Fibroblast of lung (primary cell): ENCODE data around the gene YTHDC1. TPM values are rescaled to one million over a fixed set of nuclear protein-coding genes. Genes with fewer than 3 reads are reported as not detected.

Experiments used
- DNase-seq, 2 donors: peaks; one replicate each; pipeline versions ENCODE4 v3.0.0 to v3.0.0-alpha.2; 2010; ENCODE audit warnings: low read depth in 2 of 2
- H2AFZ ChIP-seq: 2 replicates; pipeline ENCODE4 v1.5.1; 2012; ENCODE audit warnings: low read length, control low read depth, inconsistent platforms
- H3K27ac ChIP-seq: 2 replicates; pipeline ENCODE4 v1.5.1; 2011; ENCODE audit warnings: low read length, control low read depth; ENCODE audit not compliant: insufficient read depth
- H3K27me3 ChIP-seq: 2 replicates; pipeline ENCODE4 v1.5.1; 2011; ENCODE audit warnings: mild to moderate bottlenecking, low read length; ENCODE audit not compliant: control insufficient read depth, insufficient read depth
- H3K36me3 ChIP-seq: 2 replicates; pipeline ENCODE4 v1.5.1; 2011; ENCODE audit warnings: low read length; ENCODE audit not compliant: control insufficient read depth, insufficient read depth
- H3K4me1 ChIP-seq: 2 replicates; pipeline ENCODE4 v1.5.1; 2011; ENCODE audit warnings: low read length; ENCODE audit not compliant: control insufficient read depth, insufficient read depth; ENCODE audit errors: extremely low read depth
- H3K4me2 ChIP-seq: 2 replicates; pipeline ENCODE4 v1.5.1; 2011; ENCODE audit warnings: low read length, control low read depth; ENCODE audit not compliant: insufficient read depth; ENCODE audit errors: extremely low read depth
- H3K4me3 ChIP-seq, 4 experiments: fragments of 200-600 bp in 1 of 4; sonication (generic) in 1 of 4; replicated peaks in 1 of 4; 2 replicates each; pipeline ENCODE4 v1.5.1; 2011 to 2016; ENCODE audit warnings: low read length in 4 of 4, low read depth in 3 of 4, mild to moderate bottlenecking in 3 of 4, control low read depth in 2 of 4, inconsistent platforms in 1 of 4, mixed read lengths in 1 of 4; ENCODE audit not compliant: insufficient read depth in 1 of 4; ENCODE audit errors: control extremely low read depth in 1 of 4
- H3K79me2 ChIP-seq: 2 replicates; pipeline ENCODE4 v1.5.1; 2012; ENCODE audit warnings: mild to moderate bottlenecking, low read length, inconsistent platforms; ENCODE audit not compliant: control insufficient read depth, insufficient read depth
- H3K9ac ChIP-seq: 2 replicates; pipeline ENCODE4 v1.5.1; 2011; ENCODE audit warnings: mild to moderate bottlenecking, low read length, control low read depth; ENCODE audit not compliant: insufficient read depth
- H3K9me3 ChIP-seq: 2 replicates; pipeline ENCODE4 v1.5.1; 2012; ENCODE audit warnings: low read depth, low read length; ENCODE audit not compliant: control insufficient read depth, insufficient read depth
- H4K20me1 ChIP-seq: 2 replicates; pipeline ENCODE4 v1.5.1; 2011; ENCODE audit warnings: low read length; ENCODE audit not compliant: control insufficient read depth, insufficient read depth; ENCODE audit errors: extremely low read depth
- EZH2 ChIP-seq: IDR thresholded peaks from 2 replicates; pipeline ENCODE4 v1.5.1; 2012; ENCODE audit warnings: low read length, control low read depth, mild to moderate bottlenecking; ENCODE audit errors: missing control alignments
- polyA plus RNA-seq, 2 donors: library from polyadenylated mRNA; depleted of rRNA in 1 of 2; stranded (reverse) in 1 of 2; unstranded in 1 of 2; fragments of >200 nt; gene quantifications; 2 replicates each; pipeline ENCODE4 v1.2.1, GENCODE V29; 2011 to 2012; ENCODE audit warnings: missing spikeins in 1 of 2
- total RNA-seq: library from RNA; depleted of rRNA; stranded (reverse); fragments of >200 nt; gene quantifications from 2 replicates; pipeline ENCODE4 v1.2.1, GENCODE V29; 2014
- TF ChIP-seq, protein P1 (sequence below), 2 donors: IDR thresholded peaks in 1 of 2; conservative IDR thresholded peaks in 1 of 2; 1 replicate in 1 of 2; 2 replicates in 1 of 2; pipeline ENCODE4 v1.5.1; 2011 to 2012; ENCODE audit warnings: low read length in 2 of 2, control low read depth in 1 of 2, inconsistent platforms in 1 of 2, low read depth in 1 of 2, mild to moderate bottlenecking in 1 of 2

Gene YTHDC1
- total and polyA plus RNA-seq, 2 donors (not counting 1 experiment from before 2014, with no cell fraction given): 34.6 to 47.6 TPM

DNA sequence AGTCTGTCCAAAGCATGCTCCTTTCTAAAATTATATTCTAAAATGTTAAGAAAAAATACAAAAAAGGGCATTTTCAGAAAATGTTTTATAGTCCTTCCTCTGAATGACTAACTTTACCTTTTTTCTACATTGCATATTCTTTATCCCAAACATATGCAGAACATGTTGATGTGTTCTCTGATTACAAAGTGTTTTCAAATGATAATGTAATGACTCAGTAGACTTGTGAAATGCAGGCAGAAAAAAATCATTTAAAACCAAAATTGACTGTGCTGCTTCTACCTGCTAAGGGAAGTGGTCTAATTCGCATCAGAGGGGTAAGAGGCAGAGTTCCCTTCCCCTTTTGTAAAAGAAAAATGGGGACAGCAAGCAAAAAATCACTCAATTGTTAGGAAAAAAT, 22.7 kb upstream of the YTHDC1 start:
- Histone ChIP-seq H3K4me3 (peak overlapping the region in 1 of 4 experiments; percentile 49), H2AFZ (no peak overlapping the region)
- DNase-seq: peak in 1 of 2 donors; percentile 23

GRCh38 chr4:68369142-68369805, 19.4 kb upstream of the YTHDC1 start:
- Histone ChIP-seq H3K4me3 (no peak overlapping the region), H3K4me1 (no peaks in the 10 kb centered on the region), H3K9ac (no peak overlapping the region), H2AFZ (no peak overlapping the region), H3K4me2 (peak overlapping the region; percentile 23), H3K27me3 (no peaks in the 10 kb centered on the region), H3K79me2 (no peaks in the 10 kb centered on the region), H3K27ac (no peak overlapping the region), H3K36me3 (no peaks in the 10 kb centered on the region), H4K20me1 (no peaks in the 10 kb centered on the region), H3K9me3 (no peaks in the 10 kb centered on the region)
- peak in 1 of 2 donors; percentile 83 for DNase-seq
- no peak for TF ChIP-seq EZH2
- TF ChIP-seq, protein P1, sequence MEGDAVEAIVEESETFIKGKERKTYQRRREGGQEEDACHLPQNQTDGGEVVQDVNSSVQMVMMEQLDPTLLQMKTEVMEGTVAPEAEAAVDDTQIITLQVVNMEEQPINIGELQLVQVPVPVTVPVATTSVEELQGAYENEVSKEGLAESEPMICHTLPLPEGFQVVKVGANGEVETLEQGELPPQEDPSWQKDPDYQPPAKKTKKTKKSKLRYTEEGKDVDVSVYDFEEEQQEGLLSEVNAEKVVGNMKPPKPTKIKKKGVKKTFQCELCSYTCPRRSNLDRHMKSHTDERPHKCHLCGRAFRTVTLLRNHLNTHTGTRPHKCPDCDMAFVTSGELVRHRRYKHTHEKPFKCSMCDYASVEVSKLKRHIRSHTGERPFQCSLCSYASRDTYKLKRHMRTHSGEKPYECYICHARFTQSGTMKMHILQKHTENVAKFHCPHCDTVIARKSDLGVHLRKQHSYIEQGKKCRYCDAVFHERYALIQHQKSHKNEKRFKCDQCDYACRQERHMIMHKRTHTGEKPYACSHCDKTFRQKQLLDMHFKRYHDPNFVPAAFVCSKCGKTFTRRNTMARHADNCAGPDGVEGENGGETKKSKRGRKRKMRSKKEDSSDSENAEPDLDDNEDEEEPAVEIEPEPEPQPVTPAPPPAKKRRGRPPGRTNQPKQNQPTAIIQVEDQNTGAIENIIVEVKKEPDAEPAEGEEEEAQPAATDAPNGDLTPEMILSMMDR (conservative IDR thresholded peaks at IDR 0.05 in 1 of 2, IDR thresholded peaks at IDR 0.05 in 1 of 2; ENCODE audit: low read depth in 1 of 2, low read length in 2 of 2): no peak

More for the DNA sequence above, 22.7 kb upstream of the YTHDC1 start:
- no peak overlapping the region for H3K9ac ChIP-seq
- no peaks in the 10 kb centered on the region for H4K20me1 ChIP-seq
- no peaks in the 10 kb centered on the region for H3K27me3 ChIP-seq
- no peaks in the 10 kb centered on the region for H3K36me3 ChIP-seq
- no peaks in the 10 kb centered on the region for H3K9me3 ChIP-seq
- TF ChIP-seq, protein P1 (conservative IDR thresholded peaks at IDR 0.05 in 1 of 2, IDR thresholded peaks at IDR 0.05 in 1 of 2; ENCODE audit: low read depth in 1 of 2, low read length in 2 of 2): no peak
- no peak for TF ChIP-seq EZH2
- no peak overlapping the region for H3K27ac ChIP-seq
- H3K4me2 ChIP-seq: peak overlapping the region; percentile 20
- no peaks in the 10 kb centered on the region for H3K4me1 ChIP-seq
- no peaks in the 10 kb centered on the region for H3K79me2 ChIP-seq

DNA sequence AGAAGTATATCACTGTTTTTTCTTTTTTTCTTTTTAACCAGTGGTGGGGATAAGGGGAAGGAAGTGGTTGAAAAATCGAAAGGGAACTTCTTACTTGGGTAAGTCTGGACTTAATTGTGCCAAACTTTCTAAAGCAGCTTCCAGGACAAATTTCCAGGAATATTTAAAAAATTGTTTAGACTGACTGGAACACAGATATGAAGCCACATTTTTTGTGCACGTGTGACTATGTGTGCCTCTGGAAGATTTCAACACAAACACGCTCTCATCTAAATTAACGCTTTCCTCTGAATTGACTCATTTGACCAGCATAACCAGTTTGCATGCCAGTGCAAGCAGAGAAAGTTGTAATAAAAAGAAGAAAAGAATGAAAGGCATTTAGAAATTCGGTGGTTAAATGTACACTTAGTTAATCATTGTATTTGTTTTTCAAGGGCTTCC, 18.8 kb upstream of the YTHDC1 start:
- Histone ChIP-seq H3K4me1 (no peaks in the 10 kb centered on the region), H3K9me3 (no peaks in the 10 kb centered on the region), H4K20me1 (no peaks in the 10 kb centered on the region), H3K27ac (no peak overlapping the region), H3K27me3 (no peaks in the 10 kb centered on the region), H3K4me2 (no peak overlapping the region), H3K36me3 (no peaks in the 10 kb centered on the region), H3K79me2 (no peaks in the 10 kb centered on the region), H2AFZ (no peak overlapping the region), H3K4me3 (no peak overlapping the region), H3K9ac (no peak overlapping the region)
- DNase-seq: peak; percentile 31 to 80
- TF ChIP-seq, protein P1 (conservative IDR thresholded peaks at IDR 0.05 in 1 of 2, IDR thresholded peaks at IDR 0.05 in 1 of 2; ENCODE audit: low read depth in 1 of 2, low read length in 2 of 2): no peak
- TF ChIP-seq EZH2: no peak
